Limb (tissue), 2 donors: ENCODE measurements around the gene SHLD1.

Experiments used
- DNase-seq, 2 donors: peaks; one replicate each; pipeline ENCODE4 v3.0.0-alpha.2; 2016; ENCODE audit errors: extremely low spot score in 2 of 2

SHLD1 gene

GRCh38 chr20:5888041-5888440 is 137.8 kb downstream of the SHLD1 start:
- no peak for DNase-seq

- DNase-seq: no peak
Measured at GRCh38 chr20:5890773-5891441, 140.7 kb downstream of the SHLD1 start.

GRCh38 chr20:5893052-5893451 is 142.9 kb downstream of the SHLD1 start:
- no peak for DNase-seq

GRCh38 chr20:5893621-5894020 is 143.4 kb downstream of the SHLD1 start:
- DNase-seq: no peak

- no peak for DNase-seq
Measured at GRCh38 chr20:5895626-5896025, 145.4 kb downstream of the SHLD1 start.

GRCh38 chr20:5899444-5899843 is 149.2 kb downstream of the SHLD1 start:
- no peak for DNase-seq

- no peak for DNase-seq
Measured at GRCh38 chr20:5900908-5901307, 150.7 kb downstream of the SHLD1 start.

- DNase-seq: no peak
Measured at GRCh38 chr20:5908981-5909380, 158.8 kb downstream of the SHLD1 start.

GRCh38 chr20:5910186-5910585 is 160.0 kb downstream of the SHLD1 start:
- no peak for DNase-seq

- no peak for DNase-seq
Measured at GRCh38 chr20:5913166-5913565, 163.0 kb downstream of the SHLD1 start.
